Esophagus squamous epithelium (tissue), 5 donors: Measurements from ENCODE around the gene CACNA1I. TPM values are rescaled to one million over a fixed set of nuclear protein-coding genes. Genes with fewer than 3 reads are reported as not detected.

Experiments
- DNase-seq: peaks from one replicate; lab custom pipeline; 2025; lab: John Stamatoyannopoulos, UW
- H3K27ac ChIP-seq, 4 donors: fragments of 200-600 bp; sonication (generic); one replicate each; pipeline ENCODE4 v1.5.1; 2016 to 2019; ENCODE audit warnings: mild to moderate bottlenecking in 1 of 4
- H3K27me3 ChIP-seq, 4 donors: fragments of 200-600 bp; sonication (generic); 1 replicate in 3 of 4; 2 replicates in 1 of 4; pipeline versions ENCODE4 v1.5.1 to v1.6.0; 2017 to 2021; ENCODE audit warnings: antibody characterized with exemption in 1 of 4
- H3K36me3 ChIP-seq, 3 donors: fragments of 200-600 bp; sonication (generic); one replicate each; pipeline ENCODE4 v1.5.1; 2016 to 2019
- H3K4me1 ChIP-seq, 3 donors: fragments of 200-600 bp; sonication (generic); one replicate each; pipeline ENCODE4 v1.5.1; 2017 to 2019
- H3K4me3 ChIP-seq, 4 donors: fragments of 200-600 bp; sonication (generic); 1 replicate in 3 of 4; 2 replicates in 1 of 4; pipeline ENCODE4 v1.5.1; 2016 to 2019; ENCODE audit warnings: mild to moderate bottlenecking in 2 of 4, moderate library complexity in 1 of 4
- H3K9me3 ChIP-seq, 3 donors: fragments of 200-600 bp; sonication (generic); one replicate each; pipeline ENCODE4 v1.5.1; 2016 to 2019
- CTCF ChIP-seq, 6 experiments: fragments of 450-650 bp in 4 of 6; fragments of 200-600 bp in 2 of 6; sonication (generic) in 2 of 6; IDR thresholded peaks; one replicate each; pipeline ENCODE4 v1.5.1; 2016 to 2019; ENCODE audit warnings: antibody characterized with exemption in 6 of 6, mild to moderate bottlenecking in 4 of 6, moderate library complexity in 4 of 6
- POLR2A ChIP-seq, 4 donors: fragments of 450-650 bp; IDR thresholded peaks; one replicate each; pipeline ENCODE4 v1.6.1; 2017; ENCODE audit warnings: antibody characterized with exemption in 4 of 4, mild to moderate bottlenecking in 4 of 4, moderate library complexity in 3 of 4
- WGBS, 2 donors: methylation state at CpG; one replicate each; pipeline ENCODE4 v1.1.5; 2018; 5-methylcytosine and 5-hydroxymethylcytosine counted together
- intact Hi-C: fragments of 100-400 bp; cut with DNase I; formaldehyde crosslinking; loops from one replicate; pipeline ENCODE4 v1.15.0; 2022
- total RNA-seq, 4 donors: library from RNA; depleted of rRNA; stranded (reverse); fragments of >200 nt; gene quantifications; one replicate each; pipeline ENCODE4 v1.1.0, GENCODE V29; 2016
- donor health status: DM: yes; HTN: yes; CAD: no.

The CACNA1I gene
- total RNA-seq, 4 donors from 2014 or later = 0.12 to 0.38 (median 0.20) TPM

- H3K9me3 ChIP-seq = no peaks in the 10 kb centered on the region
- H3K4me1 ChIP-seq = peaks cover 0 to 12% (median 0%) of the 10 kb centered on the region in 3 donors
- H3K27ac ChIP-seq = no peak overlapping the region
- no peaks in the 10 kb centered on the region for H3K36me3 ChIP-seq
- 43 to 51% methylated on average over 9 to 11 of the region's 14 CpGs for WGBS, 2 donors
- peaks cover 0 to 83% (median 2%) of the 10 kb centered on the region in 4 donors for H3K27me3 ChIP-seq
- no peak overlapping the region for H3K4me3 ChIP-seq
- no peak for DNase-seq
- intact Hi-C loops = no loop called here
- TF ChIP-seq POLR2A (IDR thresholded peaks at IDR 0.05) (no peak), CTCF (IDR thresholded peaks at IDR 0.05) (no peak)
These were observed 123.5 kb downstream of the CACNA1I start for GRCh38 chr22:39693943-39694500.

- WGBS, 2 donors = 66 to 80% methylated on average over 7 to 12 of the region's 14 CpGs
- no peak overlapping the region for H3K27ac ChIP-seq
- H3K9me3 ChIP-seq = no peaks in the 10 kb centered on the region
- H3K36me3 ChIP-seq = no peaks in the 10 kb centered on the region
- H3K27me3 ChIP-seq = peaks cover 0 to 85% (median 0%) of the 10 kb centered on the region in 4 donors
- intact Hi-C loops = no loop called here
- DNase-seq = no peak
- TF ChIP-seq CTCF (IDR thresholded peaks at IDR 0.05) (no peak), POLR2A (IDR thresholded peaks at IDR 0.05) (no peak)
- H3K4me1 ChIP-seq = peaks cover 0 to 2% (median 0%) of the 10 kb centered on the region in 3 donors
- no peak overlapping the region for H3K4me3 ChIP-seq
These were observed 127.4 kb downstream of the CACNA1I start for GRCh38 chr22:39697790-39698430.

- H3K9me3 ChIP-seq = no peaks in the 10 kb centered on the region
- no peak for DNase-seq
- peaks cover 7 to 20% (median 14%) of the 10 kb centered on the region in 3 donors for H3K4me1 ChIP-seq
- peaks cover 0 to 81% (median 0%) of the 10 kb centered on the region in 4 donors for H3K27me3 ChIP-seq
- 100% methylated on average over 1 of the region's 19 CpGs; no CpG with 5 or more reads in 1 of the 2 donors for WGBS, 2 donors
- intact Hi-C loops = no loop called here
- no peak overlapping the region for H3K27ac ChIP-seq
- H3K4me3 ChIP-seq = no peak overlapping the region
- H3K36me3 ChIP-seq = no peaks in the 10 kb centered on the region
- no peak for TF ChIP-seq POLR2A (IDR thresholded peaks at IDR 0.05)
These were observed 129.2 kb downstream of the CACNA1I start for GRCh38 chr22:39699631-39700360.

GRCh38 chr22:39700565-39700964 is 130.0 kb downstream of the CACNA1I start:
- WGBS, 2 donors = 76% methylated on average over 6 of the region's 7 CpGs; no CpG with 5 or more reads in 1 of the 2 donors
- H3K36me3 ChIP-seq = no peaks in the 10 kb centered on the region
- TF ChIP-seq CTCF (IDR thresholded peaks at IDR 0.05) = no peak
- TF ChIP-seq POLR2A (IDR thresholded peaks at IDR 0.05) = no peak
- peaks cover 0 to 79% (median 0%) of the 10 kb centered on the region in 4 donors for H3K27me3 ChIP-seq
- H3K27ac ChIP-seq = no peak overlapping the region
- H3K9me3 ChIP-seq = no peaks in the 10 kb centered on the region
- intact Hi-C loops = no loop called here
- H3K4me1 ChIP-seq = peaks cover 7 to 28% (median 14%) of the 10 kb centered on the region in 3 donors
- no peak for DNase-seq
- no peak overlapping the region for H3K4me3 ChIP-seq

GRCh38 chr22:39703091-39703490 is 132.5 kb downstream of the CACNA1I start:
- no peak for TF ChIP-seq POLR2A (IDR thresholded peaks at IDR 0.05)
- no peak for TF ChIP-seq CTCF (IDR thresholded peaks at IDR 0.05)
- Histone ChIP-seq H3K4me1 (peaks cover 13 to 43% (median 14%) of the 10 kb centered on the region in 3 donors), H3K9me3 (no peaks in the 10 kb centered on the region), H3K4me3 (no peak overlapping the region), H3K27ac (no peak overlapping the region), H3K27me3 (peaks cover 0 to 74% (median 0%) of the 10 kb centered on the region in 4 donors), H3K36me3 (no peaks in the 10 kb centered on the region)
- intact Hi-C loops = no loop called here
- WGBS, 2 donors = 39 to 52% methylated on average over 5 to 8 of the region's 8 CpGs
- no peak for DNase-seq
